ENCODE results near the gene DDA1. TPM values are rescaled to one million over a fixed set of nuclear protein-coding genes. Genes with fewer than 3 reads are reported as not detected.

Gene DDA1
- total and polyA plus RNA-seq, 9 of the 15 experiments (the other 6 are each of a cell fraction or from before 2014, with no cell fraction given): 1.4 to 83.8 (median 33.8) TPM

DNA sequence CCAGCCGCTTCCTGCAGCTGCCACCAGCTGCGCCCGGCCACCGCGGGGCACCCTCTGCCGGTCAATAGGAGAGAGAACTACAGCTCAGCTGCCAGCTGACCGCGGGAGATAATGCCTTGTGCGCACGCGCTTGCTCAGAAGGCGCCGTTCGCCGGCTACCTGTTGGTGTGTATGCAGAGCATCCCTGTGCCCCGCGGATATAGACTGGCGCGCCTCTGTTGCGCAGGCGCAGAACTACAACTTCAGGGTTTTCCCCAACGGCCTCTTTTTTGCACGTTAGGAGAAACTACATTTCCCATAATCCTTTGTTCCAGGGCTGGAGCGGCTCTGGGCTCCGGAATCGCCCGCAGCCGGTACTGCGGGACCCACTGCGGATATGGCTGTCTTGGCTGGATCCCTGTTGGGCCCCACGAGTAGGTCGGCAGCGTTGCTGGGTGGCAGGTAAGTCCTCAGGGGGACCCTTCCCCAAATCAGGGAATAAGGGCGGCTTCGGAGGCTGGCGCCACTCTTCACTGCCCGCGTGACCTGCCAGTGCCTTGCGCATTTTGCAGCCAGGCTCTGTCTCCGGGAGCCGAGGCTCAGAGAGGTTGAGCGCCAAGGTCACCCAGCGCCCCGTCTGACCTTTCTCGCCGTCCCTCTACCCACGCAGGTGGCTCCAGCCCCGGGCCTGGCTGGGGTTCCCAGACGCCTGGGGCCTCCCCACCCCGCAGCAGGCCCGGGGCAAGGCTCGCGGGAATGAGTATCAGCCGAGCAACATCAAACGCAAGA lies 3.7 kb upstream of the DDA1 start, which contains the start of gene MRPL34 (continued):
- TF ChIP-seq, protein P1, sequence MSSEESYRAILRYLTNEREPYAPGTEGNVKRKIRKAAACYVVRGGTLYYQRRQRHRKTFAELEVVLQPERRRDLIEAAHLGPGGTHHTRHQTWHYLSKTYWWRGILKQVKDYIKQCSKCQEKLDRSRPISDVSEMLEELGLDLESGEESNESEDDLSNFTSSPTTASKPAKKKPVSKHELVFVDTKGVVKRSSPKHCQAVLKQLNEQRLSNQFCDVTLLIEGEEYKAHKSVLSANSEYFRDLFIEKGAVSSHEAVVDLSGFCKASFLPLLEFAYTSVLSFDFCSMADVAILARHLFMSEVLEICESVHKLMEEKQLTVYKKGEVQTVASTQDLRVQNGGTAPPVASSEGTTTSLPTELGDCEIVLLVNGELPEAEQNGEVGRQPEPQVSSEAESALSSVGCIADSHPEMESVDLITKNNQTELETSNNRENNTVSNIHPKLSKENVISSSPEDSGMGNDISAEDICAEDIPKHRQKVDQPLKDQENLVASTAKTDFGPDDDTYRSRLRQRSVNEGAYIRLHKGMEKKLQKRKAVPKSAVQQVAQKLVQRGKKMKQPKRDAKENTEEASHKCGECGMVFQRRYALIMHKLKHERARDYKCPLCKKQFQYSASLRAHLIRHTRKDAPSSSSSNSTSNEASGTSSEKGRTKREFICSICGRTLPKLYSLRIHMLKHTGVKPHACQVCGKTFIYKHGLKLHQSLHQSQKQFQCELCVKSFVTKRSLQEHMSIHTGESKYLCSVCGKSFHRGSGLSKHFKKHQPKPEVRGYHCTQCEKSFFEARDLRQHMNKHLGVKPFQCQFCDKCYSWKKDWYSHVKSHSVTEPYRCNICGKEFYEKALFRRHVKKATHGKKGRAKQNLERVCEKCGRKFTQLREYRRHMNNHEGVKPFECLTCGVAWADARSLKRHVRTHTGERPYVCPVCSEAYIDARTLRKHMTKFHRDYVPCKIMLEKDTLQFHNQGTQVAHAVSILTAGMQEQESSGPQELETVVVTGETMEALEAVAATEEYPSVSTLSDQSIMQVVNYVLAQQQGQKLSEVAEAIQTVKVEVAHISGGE (CRISPR knock-in tag; IDR thresholded peaks at IDR 0.05): peak in 1 of 3 experiments; percentile 82; a peak in 2 of 6 replicates
- TF ChIP-seq SPI1 (IDR thresholded peaks at IDR 0.05; ENCODE audit: borderline replicate concordance, low read depth, low read length) (no peak), ID3 (CRISPR knock-in tag; IDR thresholded peaks at IDR 0.05) (no peak), ID3 (tag; IDR thresholded peaks at IDR 0.05) (peak; percentile 75), ZNF263 (CRISPR knock-in tag; IDR thresholded peaks at IDR 0.05; ENCODE audit: borderline replicate concordance) (no peak), MEF2A (IDR thresholded peaks at IDR 0.05; ENCODE audit: control insufficient read depth, low read depth, low read length) (no peak), PURB (CRISPR knock-in tag; IDR thresholded peaks at IDR 0.05; ENCODE audit: low read depth) (no peak), ARID1B (IDR thresholded peaks at IDR 0.05) (no peak; the same call in 1 of the 2 replicates), ZC3H11A (IDR thresholded peaks at IDR 0.05; ENCODE audit: low read depth, low read length) (no peak), ZNF696 (CRISPR knock-in tag; conservative IDR thresholded peaks at IDR 0.05) (no peak)
- TF ChIP-seq, protein P2, sequence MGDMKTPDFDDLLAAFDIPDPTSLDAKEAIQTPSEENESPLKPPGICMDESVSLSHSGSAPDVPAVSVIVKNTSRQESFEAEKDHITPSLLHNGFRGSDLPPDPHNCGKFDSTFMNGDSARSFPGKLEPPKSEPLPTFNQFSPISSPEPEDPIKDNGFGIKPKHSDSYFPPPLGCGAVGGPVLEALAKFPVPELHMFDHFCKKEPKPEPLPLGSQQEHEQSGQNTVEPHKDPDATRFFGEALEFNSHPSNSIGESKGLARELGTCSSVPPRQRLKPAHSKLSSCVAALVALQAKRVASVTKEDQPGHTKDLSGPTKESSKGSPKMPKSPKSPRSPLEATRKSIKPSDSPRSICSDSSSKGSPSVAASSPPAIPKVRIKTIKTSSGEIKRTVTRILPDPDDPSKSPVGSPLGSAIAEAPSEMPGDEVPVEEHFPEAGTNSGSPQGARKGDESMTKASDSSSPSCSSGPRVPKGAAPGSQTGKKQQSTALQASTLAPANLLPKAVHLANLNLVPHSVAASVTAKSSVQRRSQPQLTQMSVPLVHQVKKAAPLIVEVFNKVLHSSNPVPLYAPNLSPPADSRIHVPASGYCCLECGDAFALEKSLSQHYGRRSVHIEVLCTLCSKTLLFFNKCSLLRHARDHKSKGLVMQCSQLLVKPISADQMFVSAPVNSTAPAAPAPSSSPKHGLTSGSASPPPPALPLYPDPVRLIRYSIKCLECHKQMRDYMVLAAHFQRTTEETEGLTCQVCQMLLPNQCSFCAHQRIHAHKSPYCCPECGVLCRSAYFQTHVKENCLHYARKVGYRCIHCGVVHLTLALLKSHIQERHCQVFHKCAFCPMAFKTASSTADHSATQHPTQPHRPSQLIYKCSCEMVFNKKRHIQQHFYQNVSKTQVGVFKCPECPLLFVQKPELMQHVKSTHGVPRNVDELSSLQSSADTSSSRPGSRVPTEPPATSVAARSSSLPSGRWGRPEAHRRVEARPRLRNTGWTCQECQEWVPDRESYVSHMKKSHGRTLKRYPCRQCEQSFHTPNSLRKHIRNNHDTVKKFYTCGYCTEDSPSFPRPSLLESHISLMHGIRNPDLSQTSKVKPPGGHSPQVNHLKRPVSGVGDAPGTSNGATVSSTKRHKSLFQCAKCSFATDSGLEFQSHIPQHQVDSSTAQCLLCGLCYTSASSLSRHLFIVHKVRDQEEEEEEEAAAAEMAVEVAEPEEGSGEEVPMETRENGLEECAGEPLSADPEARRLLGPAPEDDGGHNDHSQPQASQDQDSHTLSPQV (IDR thresholded peaks at IDR 0.05): peak; percentile 74; the same call in 1 of the 2 replicates
- TF ChIP-seq, protein P3, sequence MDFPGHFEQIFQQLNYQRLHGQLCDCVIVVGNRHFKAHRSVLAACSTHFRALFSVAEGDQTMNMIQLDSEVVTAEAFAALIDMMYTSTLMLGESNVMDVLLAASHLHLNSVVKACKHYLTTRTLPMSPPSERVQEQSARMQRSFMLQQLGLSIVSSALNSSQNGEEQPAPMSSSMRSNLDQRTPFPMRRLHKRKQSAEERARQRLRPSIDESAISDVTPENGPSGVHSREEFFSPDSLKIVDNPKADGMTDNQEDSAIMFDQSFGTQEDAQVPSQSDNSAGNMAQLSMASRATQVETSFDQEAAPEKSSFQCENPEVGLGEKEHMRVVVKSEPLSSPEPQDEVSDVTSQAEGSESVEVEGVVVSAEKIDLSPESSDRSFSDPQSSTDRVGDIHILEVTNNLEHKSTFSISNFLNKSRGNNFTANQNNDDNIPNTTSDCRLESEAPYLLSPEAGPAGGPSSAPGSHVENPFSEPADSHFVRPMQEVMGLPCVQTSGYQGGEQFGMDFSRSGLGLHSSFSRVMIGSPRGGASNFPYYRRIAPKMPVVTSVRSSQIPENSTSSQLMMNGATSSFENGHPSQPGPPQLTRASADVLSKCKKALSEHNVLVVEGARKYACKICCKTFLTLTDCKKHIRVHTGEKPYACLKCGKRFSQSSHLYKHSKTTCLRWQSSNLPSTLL (IDR thresholded peaks at IDR 0.05): no peak

Measured in K562 (cell line).